Gastroesophageal sphincter (tissue), 4 donors: ENCODE results near the gene ACTMAP. TPM values are rescaled to one million over a fixed set of nuclear protein-coding genes. Genes with fewer than 3 reads are reported as not detected.

Source experiments
- ATAC-seq: fragments of 150-250 bp; one replicate; pipeline ENCODE4 v1.9.1; 2016; ENCODE audit warnings: mild to moderate bottlenecking, moderate library complexity
- H3K27ac ChIP-seq, 4 donors: fragments of 200-600 bp; sonication (generic) in 3 of 4; 1 replicate in 3 of 4; 2 replicates in 1 of 4; pipeline ENCODE4 v1.5.1; 2016 to 2019
- H3K27me3 ChIP-seq: fragments of 200-600 bp; sonication (generic); one replicate; pipeline ENCODE4 v1.5.1; 2019
- H3K36me3 ChIP-seq, 2 donors: fragments of 200-600 bp; sonication (generic); one replicate each; pipeline ENCODE4 v1.5.1; 2019; ENCODE audit warnings: control low read depth in 1 of 2
- H3K4me1 ChIP-seq, 3 donors: fragments of 200-600 bp; sonication (generic); 1 replicate in 2 of 3; 2 replicates in 1 of 3; pipeline ENCODE4 v1.5.1; 2016 to 2019; ENCODE audit warnings: control low read depth in 2 of 3
- H3K4me3 ChIP-seq, 2 donors: fragments of 200-600 bp; sonication (generic); one replicate each; pipeline ENCODE4 v1.5.1; 2019; ENCODE audit warnings: mild to moderate bottlenecking in 1 of 2, moderate library complexity in 1 of 2
- H3K9me3 ChIP-seq, 3 donors: fragments of 200-600 bp; sonication (generic); one replicate each; pipeline ENCODE4 v1.5.1; 2017 to 2019; ENCODE audit warnings: control low read depth in 2 of 3
- CTCF ChIP-seq, 4 experiments: fragments of 200-600 bp in 2 of 4; fragments of 450-650 bp in 2 of 4; sonication (generic) in 1 of 4; IDR thresholded peaks; one replicate each; pipeline ENCODE4 v1.5.1; 2017 to 2019; ENCODE audit warnings: antibody characterized with exemption in 4 of 4, mild to moderate bottlenecking in 2 of 4, moderate library complexity in 2 of 4
- EP300 ChIP-seq: sonication (generic); formaldehyde crosslinking; IDR thresholded peaks from one replicate; pipeline ENCODE4 v1.6.1; 2017; ENCODE audit warnings: antibody characterized with exemption, mild to moderate bottlenecking
- POLR2A ChIP-seq, 2 donors: fragments of 450-650 bp; IDR thresholded peaks; one replicate each; pipeline ENCODE4 v1.6.1; 2017; ENCODE audit warnings: antibody characterized with exemption in 2 of 2, mild to moderate bottlenecking in 2 of 2, moderate library complexity in 1 of 2
- POLR2AphosphoS5 ChIP-seq: sonication (generic); formaldehyde crosslinking; IDR thresholded peaks from one replicate; pipeline ENCODE4 v1.6.1; 2017; ENCODE audit warnings: antibody characterized with exemption
- WGBS, 2 donors: methylation state at CpG; one replicate each; pipeline ENCODE4 v1.1.5; 2018; ENCODE audit warnings: low coverage in 1 of 2; 5-methylcytosine and 5-hydroxymethylcytosine counted together
- total RNA-seq, 4 donors: library from RNA; depleted of rRNA; stranded (reverse); fragments of >200 nt; gene quantifications; one replicate each; pipeline ENCODE4 v1.1.0, GENCODE V29; 2016

Gene ACTMAP
- 1 to 10 TPM in 3 of 4 donors, under 1 TPM in 1; 0.89 to 2.4 (median 2.0) TPM for total RNA-seq

GRCh38 chr19:40750058-40750873, at the start of gene ACTMAP:
Gene ACTMAP, minus strand, starts transcription at chr19:40750477. Its CDS starts 674 bp downstream, at chr19:40749803.
- TF ChIP-seq POLR2AphosphoS5 = peak; percentile 85
- peak; percentile 41 to 50 for TF ChIP-seq POLR2A (IDR thresholded peaks at IDR 0.05)
- TF ChIP-seq EP300 = no peak
- WGBS, 2 donors = 0 to 1% methylated on average over 5 to 30 of the region's 43 CpGs

GRCh38 chr19:40799558-40800338, 49.5 kb upstream of the ACTMAP start:
- peaks cover 0 to 21% of the 10 kb centered on the region in 2 donors for H3K36me3 ChIP-seq
- H3K9me3 ChIP-seq = no peaks in the 10 kb centered on the region
- H3K27ac ChIP-seq = peak overlapping the region; percentile 76 to 99 (median 96)
- 0 to 1% methylated on average over 32 to 35 of the region's 40 CpGs for WGBS, 2 donors
- no peaks in the 10 kb centered on the region for H3K27me3 ChIP-seq
- peak overlapping the region; percentile 85 to 97 for H3K4me3 ChIP-seq
- H3K4me1 ChIP-seq = peaks cover 16 to 61% (median 48%) of the 10 kb centered on the region in 3 donors
- ATAC-seq = no peak
- no peak for TF ChIP-seq EP300
- TF ChIP-seq POLR2A (IDR thresholded peaks at IDR 0.05) = no peak
- TF ChIP-seq POLR2AphosphoS5 = no peak
- no peak for TF ChIP-seq CTCF (IDR thresholded peaks at IDR 0.05)

More at GRCh38 chr19:40750058-40750873, at the start of gene ACTMAP:
- Histone ChIP-seq H3K27ac (peak within 1 kb of the TSS; percentile 88 to 94 (median 90)), H3K27me3 (no peaks in the 10 kb centered on the region), H3K4me3 (peak within 1 kb of the TSS; percentile 68 to 74), H3K4me1 (peaks cover 0 to 51% (median 23%) of the 10 kb centered on the region in 3 donors), H3K9me3 (no peaks in the 10 kb centered on the region), H3K36me3 (peaks cover 0 to 2% of the 10 kb centered on the region in 2 donors)
- ATAC-seq = peak; percentile 96

GRCh38 chr19:40798683-40799557, 48.6 kb upstream of the ACTMAP start, which contains the start of gene EGLN2:
Gene EGLN2, plus strand, starts transcription at chr19:40799191. Its CDS starts 1,382 bp downstream, at chr19:40800573.
- peak; percentile 78 for TF ChIP-seq POLR2AphosphoS5
- peak; percentile 63 to 74 for TF ChIP-seq POLR2A (IDR thresholded peaks at IDR 0.05)
- no peak for TF ChIP-seq EP300
- peak within 1 kb of the TSS; percentile 76 to 99 (median 96) for H3K27ac ChIP-seq
- H3K36me3 ChIP-seq = peaks cover 0 to 21% of the 10 kb centered on the region in 2 donors
- H3K9me3 ChIP-seq = no peaks in the 10 kb centered on the region
- peak within 1 kb of the TSS; percentile 85 to 97 for H3K4me3 ChIP-seq
- no peaks in the 10 kb centered on the region for H3K27me3 ChIP-seq
- peak; percentile 91 for ATAC-seq
- H3K4me1 ChIP-seq = peaks cover 13 to 53% (median 40%) of the 10 kb centered on the region in 3 donors
- WGBS, 2 donors = 0% methylated on average over 2 to 3 of the region's 110 CpGs

- WGBS, 2 donors = 0 to 6% methylated on average over 8 to 20 of the region's 28 CpGs
- no peak for TF ChIP-seq EP300
- TF ChIP-seq POLR2A (IDR thresholded peaks at IDR 0.05) = no peak
- TF ChIP-seq CTCF (IDR thresholded peaks at IDR 0.05) = peak in 3 of 4 experiments; percentile 54 to 75 (median 63)
- peak; percentile 16 for TF ChIP-seq POLR2AphosphoS5
- peaks cover 13 to 45% (median 32%) of the 10 kb centered on the region in 3 donors for H3K4me1 ChIP-seq
- peaks cover 0 to 22% of the 10 kb centered on the region in 2 donors for H3K36me3 ChIP-seq
- no peaks in the 10 kb centered on the region for H3K27me3 ChIP-seq
- H3K9me3 ChIP-seq = no peaks in the 10 kb centered on the region
- H3K27ac ChIP-seq = peak overlapping the region; percentile 63 to 99 (median 96)
- ATAC-seq = peak; percentile 14
- H3K4me3 ChIP-seq = peak overlapping the region; percentile 20 to 97
Observed at GRCh38 chr19:40797963-40798682, 47.8 kb upstream of the ACTMAP start.
